Neuronal stem cell (in vitro differentiated cells): ENCODE data around the gene C10orf53.
"Not testable (repeated sequence)": the region's sequence is repeated elsewhere in the genome, so short reads cannot be mapped to it uniquely, and the experiment has no call there.

Experiments
- DNase-seq: peaks from one replicate; pipeline ENCODE4 v3.0.0-alpha.2; 2013; ENCODE audit warnings: low spot score
- H2AFZ ChIP-seq: one replicate; pipeline ENCODE4 v1.6.1; 2013; ENCODE audit warnings: mild to moderate bottlenecking, low read length, inconsistent platforms
- H2AK5ac ChIP-seq: 2 replicates; pipeline ENCODE4 v1.6.1; 2013; ENCODE audit warnings: low read depth, mild to moderate bottlenecking, inconsistent platforms, low read length, moderate library complexity, mixed read lengths
- H2BK120ac ChIP-seq: 2 replicates; pipeline ENCODE4 v1.6.1; 2013; ENCODE audit warnings: low read depth, mild to moderate bottlenecking, inconsistent platforms, low read length, moderate library complexity, mixed read lengths
- H2BK12ac ChIP-seq: one replicate; pipeline ENCODE4 v1.6.1; 2013; ENCODE audit warnings: low read length, inconsistent platforms
- H2BK15ac ChIP-seq: 2 replicates; pipeline ENCODE4 v1.6.1; 2013; ENCODE audit warnings: mild to moderate bottlenecking, low read length, inconsistent platforms, mixed read lengths
- H2BK5ac ChIP-seq: one replicate; pipeline ENCODE4 v1.6.1; 2013; ENCODE audit warnings: inconsistent platforms, mild to moderate bottlenecking, low read length, moderate library complexity
- H3K14ac ChIP-seq: one replicate; pipeline ENCODE4 v1.6.1; 2013; ENCODE audit warnings: low read length, inconsistent platforms
- H3K18ac ChIP-seq: 2 replicates; pipeline ENCODE4 v1.6.1; 2013; ENCODE audit warnings: low read length, inconsistent platforms
- H3K23ac ChIP-seq: 2 replicates; pipeline ENCODE4 v1.6.1; 2013; ENCODE audit warnings: low read depth, mild to moderate bottlenecking, mixed read lengths, low read length, inconsistent platforms; ENCODE audit not compliant: poor library complexity
- H3K27ac ChIP-seq: replicated peaks from 3 replicates; pipeline ENCODE4 v1.5.1; 2013; ENCODE audit warnings: low read length, inconsistent platforms
- H3K27me3 ChIP-seq, 3 experiments: 2 replicates each; pipeline ENCODE4 v1.6.1; 2013; ENCODE audit warnings: low read length in 3 of 3, mild to moderate bottlenecking in 2 of 3, inconsistent platforms in 1 of 3, low read depth in 1 of 3, mixed read lengths in 1 of 3, moderate library complexity in 1 of 3; ENCODE audit not compliant: control insufficient read depth in 3 of 3, insufficient read depth in 3 of 3
- H3K36me3 ChIP-seq, 2 donors: replicated peaks in 1 of 2; 2 replicates each; pipeline ENCODE4 v1.6.1; 2013; ENCODE audit warnings: low read length in 2 of 2; ENCODE audit not compliant: control insufficient read depth in 2 of 2, insufficient read depth in 2 of 2
- H3K4ac ChIP-seq: 2 replicates; pipeline ENCODE4 v1.6.1; 2013; ENCODE audit warnings: inconsistent platforms, mild to moderate bottlenecking, low read length, moderate library complexity
- H3K4me1 ChIP-seq, 2 donors: 1 replicate in 1 of 2; 2 replicates in 1 of 2; pipeline ENCODE4 v1.6.1; 2013; ENCODE audit warnings: low read length in 2 of 2, low read depth in 1 of 2; ENCODE audit not compliant: control insufficient read depth in 2 of 2, insufficient read depth in 1 of 2
- H3K4me2 ChIP-seq: one replicate; pipeline ENCODE4 v1.6.1; 2013; ENCODE audit warnings: mild to moderate bottlenecking, low read length, inconsistent platforms; ENCODE audit not compliant: insufficient read depth, poor library complexity, severe bottlenecking
- H3K4me3 ChIP-seq, 2 donors: 2 replicates each; pipeline ENCODE4 v1.5.1; 2013; ENCODE audit warnings: low read length in 2 of 2, mild to moderate bottlenecking in 2 of 2, inconsistent platforms in 1 of 2, moderate library complexity in 1 of 2
- H3K79me1 ChIP-seq: one replicate; pipeline ENCODE4 v1.6.1; 2013; ENCODE audit warnings: low read depth, mild to moderate bottlenecking, inconsistent platforms, low read length, moderate library complexity
- H3K9ac ChIP-seq: one replicate; pipeline ENCODE4 v1.6.1; 2013; ENCODE audit warnings: mild to moderate bottlenecking, low read depth, low read length, inconsistent platforms; ENCODE audit not compliant: poor library complexity
- H3K9me3 ChIP-seq, 2 donors: replicated peaks in 1 of 2; 2 replicates each; pipeline versions ENCODE3 to v1.6.1; 2013; ENCODE audit warnings: low read length in 2 of 2, mild to moderate bottlenecking in 2 of 2, inconsistent platforms in 1 of 2, low read depth in 1 of 2, mixed read lengths in 1 of 2, moderate library complexity in 1 of 2; ENCODE audit not compliant: control insufficient read depth in 2 of 2, insufficient read depth in 1 of 2
- H4K8ac ChIP-seq: one replicate; pipeline ENCODE4 v1.6.1; 2013; ENCODE audit warnings: low read depth, mild to moderate bottlenecking, inconsistent platforms, low read length, moderate library complexity
- H4K91ac ChIP-seq: one replicate; pipeline ENCODE4 v1.6.1; 2013; ENCODE audit warnings: low read length, low read depth, mild to moderate bottlenecking, inconsistent platforms; ENCODE audit not compliant: poor library complexity
- WGBS, 2 donors: extraction: QIAGEN DNeasy Blood & Tissue Kit; methylation state at CpG; one replicate each; pipeline ENCODE4 v1.1.7; 2013; ENCODE audit warnings: missing lambda C conversion rate in 2 of 2, mixed read lengths in 1 of 2; ENCODE audit not compliant: insufficient read length in 2 of 2, insufficient replicate concordance in 1 of 2; ENCODE audit errors: extremely low coverage in 2 of 2; 5-methylcytosine and 5-hydroxymethylcytosine counted together

C10orf53 gene

DNA sequence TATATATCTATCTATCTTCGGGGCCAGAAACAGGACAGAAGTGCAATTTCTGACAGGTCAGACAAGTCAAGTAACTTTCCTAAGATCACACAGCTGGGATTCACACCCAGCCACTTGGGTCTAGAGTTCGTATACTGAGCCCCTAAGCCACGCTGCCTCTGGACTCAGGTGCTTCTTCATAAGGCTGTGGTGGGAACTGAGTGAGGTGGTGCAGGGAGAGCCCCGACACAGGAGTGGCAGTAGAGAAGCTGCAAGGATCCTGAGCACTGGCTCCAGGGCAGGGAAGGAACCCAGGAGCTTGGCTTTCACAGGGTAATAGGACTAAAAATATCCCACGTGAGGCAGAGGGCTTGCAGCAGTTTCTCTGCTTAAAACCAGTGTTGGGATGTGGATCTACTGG is 33.8 kb downstream of the C10orf53 start:
- Histone ChIP-seq H3K23ac (no peak overlapping the region), H3K27ac (no peak overlapping the region), H4K8ac (no peak overlapping the region), H2AFZ (no peak overlapping the region), H3K79me1 (no peaks in the 10 kb centered on the region), H3K36me3 (no peaks in the 10 kb centered on the region), H3K18ac (no peak overlapping the region), H3K4me1 (peaks cover 3 to 4% of the 10 kb centered on the region in 2 donors), H3K9ac (no peak overlapping the region), H4K91ac (no peak overlapping the region), H2BK5ac (no peak overlapping the region), H3K4me3 (no peak overlapping the region), H2BK12ac (no peak overlapping the region), H3K4me2 (no peak overlapping the region), H3K27me3 (peaks cover 0 to 16% (median 0%) of the 10 kb centered on the region in 3 experiments), H3K14ac (no peak overlapping the region), H2AK5ac (no peak overlapping the region), H2BK120ac (no peak overlapping the region), H2BK15ac (no peak overlapping the region), H3K9me3 (no peaks in the 10 kb centered on the region), H3K4ac (no peak overlapping the region)
- DNase-seq: no peak
- no CpG with 5 or more reads among the region's 5 CpGs for WGBS, 2 donors

DNA sequence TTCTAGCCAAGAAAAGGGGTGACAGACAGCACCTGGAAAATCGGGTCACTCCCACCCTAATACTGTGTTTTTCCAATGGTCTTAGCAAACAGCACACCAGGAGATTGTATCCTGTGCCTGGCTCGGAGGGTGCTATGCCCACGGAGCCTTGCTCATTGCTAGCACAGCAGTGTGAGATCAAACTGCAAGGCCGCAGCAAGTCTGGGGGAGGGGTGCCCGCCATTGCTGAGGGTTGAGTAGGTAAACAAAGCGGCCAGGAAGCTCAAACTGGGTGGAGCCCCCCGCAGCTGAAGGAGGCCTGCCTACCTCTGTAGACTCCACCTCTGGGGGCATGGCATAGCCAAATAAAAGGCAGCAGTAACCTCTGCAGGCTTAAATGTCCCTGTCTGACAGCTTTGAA is 35.7 kb downstream of the C10orf53 start:
- H3K27me3 ChIP-seq, H3K4me1 ChIP-seq, H2BK12ac ChIP-seq, H3K9ac ChIP-seq, H2BK120ac ChIP-seq, H3K14ac ChIP-seq, H3K36me3 ChIP-seq, H3K18ac ChIP-seq, H3K79me1 ChIP-seq, H3K4me3 ChIP-seq, H3K9me3 ChIP-seq, DNase-seq, H2AK5ac ChIP-seq, H4K91ac ChIP-seq, H3K4ac ChIP-seq, H4K8ac ChIP-seq, H3K4me2 ChIP-seq, H2BK5ac ChIP-seq, H2BK15ac ChIP-seq, H3K23ac ChIP-seq, H3K27ac ChIP-seq, H2AFZ ChIP-seq: not testable (repeated sequence)
- WGBS, 2 donors: no CpG with 5 or more reads among the region's 7 CpGs

DNA sequence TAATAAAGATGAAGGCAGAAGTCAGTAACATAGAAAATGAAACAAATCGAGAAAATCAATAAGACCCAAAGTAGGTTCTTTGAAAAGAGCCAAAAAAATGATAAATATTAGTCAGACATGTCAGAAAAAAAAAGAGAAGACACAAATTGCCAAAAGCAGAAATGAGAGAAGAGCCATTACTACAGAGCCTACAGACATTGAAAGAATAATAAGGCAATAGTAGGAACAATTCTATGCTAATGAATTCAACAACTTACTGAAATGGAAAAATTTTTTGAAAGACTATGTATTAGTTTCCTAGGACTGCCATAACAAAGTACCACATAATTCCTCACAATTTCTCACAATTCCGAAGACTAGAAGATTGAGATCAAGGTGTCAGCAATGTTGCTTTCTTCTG is 47.1 kb downstream of the C10orf53 start:
- no peaks in the 10 kb centered on the region for H3K27me3 ChIP-seq
- H3K4me3 ChIP-seq: no peak overlapping the region
- H2BK120ac ChIP-seq: no peak overlapping the region
- no peak overlapping the region for H2BK15ac ChIP-seq
- no peak overlapping the region for H2AK5ac ChIP-seq
- H3K23ac ChIP-seq: no peak overlapping the region
- no peaks in the 10 kb centered on the region for H3K79me1 ChIP-seq
- no peak overlapping the region for H4K8ac ChIP-seq
- no peak overlapping the region for H3K4ac ChIP-seq
- H3K4me2 ChIP-seq: no peak overlapping the region
- H3K14ac ChIP-seq: no peak overlapping the region
- H3K18ac ChIP-seq: no peak overlapping the region
- H4K91ac ChIP-seq: no peak overlapping the region
- no peaks in the 10 kb centered on the region for H3K4me1 ChIP-seq
- WGBS, 2 donors: no CpG with 5 or more reads among the region's 2 CpGs
- H2BK12ac ChIP-seq: no peak overlapping the region
- no peaks in the 10 kb centered on the region for H3K36me3 ChIP-seq
- no peak overlapping the region for H2AFZ ChIP-seq
- no peak overlapping the region for H2BK5ac ChIP-seq
- H3K27ac ChIP-seq: no peak overlapping the region
- H3K9ac ChIP-seq: no peak overlapping the region
- peaks cover 0 to 11% of the 10 kb centered on the region in 2 donors for H3K9me3 ChIP-seq
- DNase-seq: no peak

DNA sequence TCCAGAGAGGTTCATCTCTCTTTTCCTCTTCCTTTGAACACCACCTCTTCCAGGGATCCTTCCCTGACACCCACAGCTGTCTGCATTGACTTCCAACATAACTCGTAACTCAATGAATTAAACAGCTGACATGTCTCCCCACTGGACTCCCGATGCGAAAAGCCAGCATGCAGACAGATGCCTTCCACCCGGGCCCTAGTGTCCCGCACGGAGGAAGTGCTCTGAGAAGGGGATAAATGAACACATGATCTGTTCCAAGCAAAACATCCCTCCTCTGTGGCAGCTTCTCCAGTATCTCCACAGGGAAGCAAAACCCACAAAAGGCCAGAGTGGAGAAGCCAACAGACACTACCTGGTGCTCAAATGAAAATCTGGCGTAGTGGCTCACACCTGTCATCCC is 54.4 kb downstream of the C10orf53 start:
- DNase-seq: no peak

More for the DNA sequence above, 54.4 kb downstream of the C10orf53 start:
- Histone ChIP-seq H3K36me3 (no peaks in the 10 kb centered on the region), H2BK15ac (no peak overlapping the region), H2AFZ (no peak overlapping the region), H3K18ac (no peak overlapping the region), H3K4me2 (no peak overlapping the region), H3K27ac (no peak overlapping the region), H3K4ac (no peak overlapping the region), H3K4me1 (no peaks in the 10 kb centered on the region), H3K23ac (no peak overlapping the region), H2AK5ac (no peak overlapping the region), H3K4me3 (no peak overlapping the region), H3K9ac (no peak overlapping the region), H3K27me3 (no peaks in the 10 kb centered on the region), H4K8ac (no peak overlapping the region), H2BK120ac (no peak overlapping the region), H3K14ac (no peak overlapping the region), H2BK12ac (no peak overlapping the region), H3K79me1 (no peaks in the 10 kb centered on the region), H4K91ac (no peak overlapping the region), H2BK5ac (no peak overlapping the region), H3K9me3 (no peaks in the 10 kb centered on the region)
- no CpG with 5 or more reads among the region's 7 CpGs for WGBS, 2 donors
